Sigmoid colon (tissue), 7 donors: ENCODE measurements around the gene CTNNA2. TPM values are rescaled to one million over a fixed set of nuclear protein-coding genes. Genes with fewer than 3 reads are reported as not detected.

Source experiments
- DNase-seq: peaks from one replicate; pipeline ENCODE4 v3.0.0-alpha.2; 2019
- H3K27ac ChIP-seq, 4 donors: fragments of 200-600 bp; sonication (generic); one replicate each; pipeline ENCODE4 v1.5.1; 2016 to 2019; ENCODE audit warnings: mild to moderate bottlenecking in 1 of 4
- H3K27me3 ChIP-seq, 3 donors: fragments of 200-600 bp; sonication (generic); one replicate each; pipeline ENCODE4 v1.5.1; 2019; ENCODE audit warnings: mild to moderate bottlenecking in 1 of 3
- H3K36me3 ChIP-seq, 4 donors: fragments of 200-600 bp; sonication (generic); one replicate each; pipeline ENCODE4 v1.5.1; 2016 to 2019
- H3K4me1 ChIP-seq, 4 donors: fragments of 200-600 bp; sonication (generic); one replicate each; pipeline ENCODE4 v1.5.1; 2017 to 2019
- H3K4me3 ChIP-seq, 4 donors: fragments of 200-600 bp; sonication (generic); one replicate each; pipeline ENCODE4 v1.5.1; 2017 to 2019; ENCODE audit warnings: mild to moderate bottlenecking in 2 of 4, moderate library complexity in 1 of 4
- H3K9me3 ChIP-seq, 4 donors: fragments of 200-600 bp in 3 of 4; sonication (generic) in 3 of 4; one replicate each; pipeline versions ENCODE4 v1.5.1 to v1.6.1; 2013 to 2019
- CTCF ChIP-seq, 4 experiments: fragments of 450-650 bp in 3 of 4; fragments of 200-600 bp in 1 of 4; IDR thresholded peaks; one replicate each; pipeline ENCODE4 v1.5.1; 2016 to 2019; ENCODE audit warnings: antibody characterized with exemption in 4 of 4, mild to moderate bottlenecking in 3 of 4, moderate library complexity in 2 of 4
- EP300 ChIP-seq, 4 donors: sonication (generic); formaldehyde crosslinking; IDR thresholded peaks; one replicate each; pipeline ENCODE4 v1.6.1; 2017; ENCODE audit warnings: antibody characterized with exemption in 4 of 4
- POLR2A ChIP-seq, 2 donors: fragments of 450-650 bp; IDR thresholded peaks; one replicate each; pipeline ENCODE4 v1.6.1; 2016; ENCODE audit warnings: antibody characterized with exemption in 2 of 2, mild to moderate bottlenecking in 2 of 2, moderate library complexity in 2 of 2
- POLR2AphosphoS5 ChIP-seq, 4 donors: sonication (generic); formaldehyde crosslinking; IDR thresholded peaks; one replicate each; pipeline ENCODE4 v1.6.1; 2017; ENCODE audit warnings: antibody characterized with exemption in 4 of 4
- WGBS, 2 donors: extraction: QIAGEN DNeasy Blood & Tissue Kit; methylation state at CpG; one replicate each; pipeline ENCODE4 v1.1.7; 2013; 5-methylcytosine and 5-hydroxymethylcytosine counted together
- intact Hi-C: fragments of 100-400 bp; cut with DNase I; formaldehyde crosslinking; loops from one replicate; pipeline ENCODE4 v1.15.1; 2023
- polyA plus RNA-seq, 3 donors: library from polyadenylated mRNA; stranded (reverse); fragments of 200-250 nt; gene quantifications; one replicate each; pipeline ENCODE4 v1.2.3, GENCODE V29; 2013
- total RNA-seq, 4 donors: library from RNA; depleted of rRNA; stranded (reverse); fragments of >200 nt; gene quantifications; one replicate each; pipeline ENCODE4 v1.1.0, GENCODE V29; 2016
- donor health status: healthy with polysubstance abuse.
- donor health status: Bipolar disorder and iron deficiency.
- donor health status: healthy.

Gene CTNNA2
- total and polyA plus RNA-seq, 7 donors, result 1.4 to 8.6 (median 3.8) TPM; not detected in 2

DNA sequence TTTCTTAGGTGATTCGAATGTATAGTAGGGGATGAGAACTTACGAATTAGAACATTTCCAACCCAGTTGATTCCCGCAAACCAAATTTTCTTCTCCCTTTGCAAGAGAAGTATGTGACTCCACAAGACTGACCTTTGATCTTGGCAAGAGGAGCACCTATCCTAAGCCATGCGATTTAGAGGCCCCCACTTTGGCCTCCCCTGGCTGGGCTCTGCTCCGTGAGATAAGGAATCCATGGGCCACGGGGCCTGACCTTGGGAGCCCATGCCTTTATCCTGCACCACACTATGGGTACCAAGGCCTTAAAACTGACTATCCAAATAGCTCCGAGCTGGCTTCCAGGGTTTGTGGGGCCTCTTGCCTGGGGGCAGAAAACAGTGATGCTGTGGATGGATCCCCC lies 656.0 kb downstream of the CTNNA2 start:
- H3K4me1 ChIP-seq, result no peaks in the 10 kb centered on the region
- no peaks in the 10 kb centered on the region for H3K27me3 ChIP-seq
- no peak overlapping the region for H3K27ac ChIP-seq
- no peak for TF ChIP-seq POLR2AphosphoS5 (IDR thresholded peaks at IDR 0.05)
- no peak for TF ChIP-seq POLR2A (IDR thresholded peaks at IDR 0.05)
- no peak for TF ChIP-seq CTCF (IDR thresholded peaks at IDR 0.05)
- TF ChIP-seq EP300 (IDR thresholded peaks at IDR 0.05), result no peak
- H3K4me3 ChIP-seq, result no peak overlapping the region
- intact Hi-C loops, result no loop called here
- H3K9me3 ChIP-seq, result no peaks in the 10 kb centered on the region
- no peak for DNase-seq
- H3K36me3 ChIP-seq, result no peaks in the 10 kb centered on the region
- WGBS, 2 donors, result 89 to 93% methylated on average over 7 of the region's 7 CpGs

GRCh38 chr2:80169811-80170594 lies 657.2 kb downstream of the CTNNA2 start:
- no peak for TF ChIP-seq POLR2AphosphoS5 (IDR thresholded peaks at IDR 0.05)
- no peaks in the 10 kb centered on the region for H3K36me3 ChIP-seq
- no peaks in the 10 kb centered on the region for H3K4me1 ChIP-seq
- H3K27ac ChIP-seq, result no peak overlapping the region
- no peak overlapping the region for H3K4me3 ChIP-seq
- no peaks in the 10 kb centered on the region for H3K9me3 ChIP-seq
- H3K27me3 ChIP-seq, result no peaks in the 10 kb centered on the region
- no peak for DNase-seq
- 50 to 61% methylated on average over 3 of the region's 3 CpGs for WGBS, 2 donors
- intact Hi-C loops, result no loop called here

DNA sequence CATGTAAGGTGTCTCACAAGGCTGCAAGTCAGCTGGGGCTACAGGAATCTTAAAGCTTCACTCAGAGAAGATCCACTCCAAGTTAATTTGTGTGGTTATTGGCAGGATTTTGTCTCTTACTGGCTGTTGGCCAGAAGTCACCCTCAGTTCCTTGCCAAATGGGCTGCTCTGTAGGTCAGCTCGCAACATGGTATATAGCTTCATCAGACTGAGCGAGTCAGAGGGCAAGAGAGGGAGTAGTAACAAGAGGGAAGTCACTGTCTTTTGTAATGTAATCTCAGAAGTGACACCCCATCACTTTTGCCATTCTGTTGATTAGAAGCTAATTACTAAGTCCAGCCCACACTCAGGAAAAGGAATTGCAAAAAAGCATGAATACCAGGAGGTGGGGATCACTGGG lies 672.2 kb downstream of the CTNNA2 start:
- H3K36me3 ChIP-seq, result no peaks in the 10 kb centered on the region
- intact Hi-C loops, result no loop called here

GRCh38 chr2:80186262-80186661 lies 673.4 kb downstream of the CTNNA2 start:
- H3K9me3 ChIP-seq, result no peaks in the 10 kb centered on the region
- intact Hi-C loops, result no loop called here
- WGBS, 2 donors, result 82 to 88% methylated on average over 2 of the region's 2 CpGs
- H3K36me3 ChIP-seq, result no peaks in the 10 kb centered on the region
- TF ChIP-seq CTCF (IDR thresholded peaks at IDR 0.05), result no peak
- no peak for TF ChIP-seq POLR2A (IDR thresholded peaks at IDR 0.05)
- TF ChIP-seq EP300 (IDR thresholded peaks at IDR 0.05), result no peak
- TF ChIP-seq POLR2AphosphoS5 (IDR thresholded peaks at IDR 0.05), result no peak
- no peak overlapping the region for H3K27ac ChIP-seq
- no peaks in the 10 kb centered on the region for H3K4me1 ChIP-seq
- no peak overlapping the region for H3K4me3 ChIP-seq
- no peaks in the 10 kb centered on the region for H3K27me3 ChIP-seq
- no peak for DNase-seq

More for the DNA sequence above, 672.2 kb downstream of the CTNNA2 start:
- no peak overlapping the region for H3K4me3 ChIP-seq
- peaks cover 0 to 5% (median 2%) of the 10 kb centered on the region in 4 donors for H3K9me3 ChIP-seq
- no peaks in the 10 kb centered on the region for H3K4me1 ChIP-seq
- no peak overlapping the region for H3K27ac ChIP-seq
- no peak for DNase-seq
- TF ChIP-seq CTCF (IDR thresholded peaks at IDR 0.05), result no peak
- no peaks in the 10 kb centered on the region for H3K27me3 ChIP-seq
- 61 to 67% methylated on average over 2 of the region's 2 CpGs for WGBS, 2 donors

DNA sequence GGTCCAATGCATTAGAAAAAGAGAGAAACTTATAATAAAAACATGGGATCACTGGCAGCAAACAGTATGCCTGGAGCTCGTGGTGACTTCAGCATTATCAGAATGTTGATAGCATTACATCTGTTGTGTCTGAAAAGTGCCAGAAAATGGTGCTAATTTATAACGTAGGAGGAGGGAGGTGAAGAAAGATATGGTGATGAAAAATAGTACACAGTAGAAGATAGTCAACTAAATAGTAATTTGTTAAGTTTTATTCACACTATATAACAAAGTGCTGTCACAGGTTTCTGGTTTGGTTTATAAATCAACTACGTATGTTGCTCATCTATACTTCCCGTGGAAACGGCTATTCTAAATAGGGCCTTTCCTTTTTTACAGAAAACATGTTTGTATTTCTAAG lies 674.3 kb downstream of the CTNNA2 start:
- 64 to 74% methylated on average over 5 of the region's 5 CpGs for WGBS, 2 donors
- Histone ChIP-seq H3K4me1 (no peaks in the 10 kb centered on the region), H3K27ac (no peak overlapping the region), H3K4me3 (no peak overlapping the region), H3K9me3 (no peaks in the 10 kb centered on the region), H3K27me3 (no peaks in the 10 kb centered on the region), H3K36me3 (no peaks in the 10 kb centered on the region)
- TF ChIP-seq POLR2A (IDR thresholded peaks at IDR 0.05), result no peak
- TF ChIP-seq POLR2AphosphoS5 (IDR thresholded peaks at IDR 0.05), result no peak
- TF ChIP-seq CTCF (IDR thresholded peaks at IDR 0.05), result no peak
- TF ChIP-seq EP300 (IDR thresholded peaks at IDR 0.05), result no peak
- no peak for DNase-seq
- intact Hi-C loops, result no loop called here
